GM19240 (cell line): Measurements from ENCODE around the gene UFSP2.

Source experiments
- DNase-seq: peaks from one replicate; pipeline ENCODE4 v3.0.0; 2011; ENCODE audit warnings: low spot score; ENCODE audit not compliant: insufficient read length

UFSP2 gene, protein sequence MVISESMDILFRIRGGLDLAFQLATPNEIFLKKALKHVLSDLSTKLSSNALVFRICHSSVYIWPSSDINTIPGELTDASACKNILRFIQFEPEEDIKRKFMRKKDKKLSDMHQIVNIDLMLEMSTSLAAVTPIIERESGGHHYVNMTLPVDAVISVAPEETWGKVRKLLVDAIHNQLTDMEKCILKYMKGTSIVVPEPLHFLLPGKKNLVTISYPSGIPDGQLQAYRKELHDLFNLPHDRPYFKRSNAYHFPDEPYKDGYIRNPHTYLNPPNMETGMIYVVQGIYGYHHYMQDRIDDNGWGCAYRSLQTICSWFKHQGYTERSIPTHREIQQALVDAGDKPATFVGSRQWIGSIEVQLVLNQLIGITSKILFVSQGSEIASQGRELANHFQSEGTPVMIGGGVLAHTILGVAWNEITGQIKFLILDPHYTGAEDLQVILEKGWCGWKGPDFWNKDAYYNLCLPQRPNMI

GRCh38 chr4:185425647-185426352 is at the start of gene UFSP2:
Gene UFSP2, minus strand, starts transcription at chr4:185425964. Its CDS starts 96 bp downstream, at chr4:185425868.
- DNase-seq: peak; percentile 43

GRCh38 chr4:185473247-185473646 is 47.5 kb upstream of the UFSP2 start:
- DNase-seq: no peak

GRCh38 chr4:185472103-185472542 is 46.4 kb upstream of the UFSP2 start:
- DNase-seq: no peak

DNA sequence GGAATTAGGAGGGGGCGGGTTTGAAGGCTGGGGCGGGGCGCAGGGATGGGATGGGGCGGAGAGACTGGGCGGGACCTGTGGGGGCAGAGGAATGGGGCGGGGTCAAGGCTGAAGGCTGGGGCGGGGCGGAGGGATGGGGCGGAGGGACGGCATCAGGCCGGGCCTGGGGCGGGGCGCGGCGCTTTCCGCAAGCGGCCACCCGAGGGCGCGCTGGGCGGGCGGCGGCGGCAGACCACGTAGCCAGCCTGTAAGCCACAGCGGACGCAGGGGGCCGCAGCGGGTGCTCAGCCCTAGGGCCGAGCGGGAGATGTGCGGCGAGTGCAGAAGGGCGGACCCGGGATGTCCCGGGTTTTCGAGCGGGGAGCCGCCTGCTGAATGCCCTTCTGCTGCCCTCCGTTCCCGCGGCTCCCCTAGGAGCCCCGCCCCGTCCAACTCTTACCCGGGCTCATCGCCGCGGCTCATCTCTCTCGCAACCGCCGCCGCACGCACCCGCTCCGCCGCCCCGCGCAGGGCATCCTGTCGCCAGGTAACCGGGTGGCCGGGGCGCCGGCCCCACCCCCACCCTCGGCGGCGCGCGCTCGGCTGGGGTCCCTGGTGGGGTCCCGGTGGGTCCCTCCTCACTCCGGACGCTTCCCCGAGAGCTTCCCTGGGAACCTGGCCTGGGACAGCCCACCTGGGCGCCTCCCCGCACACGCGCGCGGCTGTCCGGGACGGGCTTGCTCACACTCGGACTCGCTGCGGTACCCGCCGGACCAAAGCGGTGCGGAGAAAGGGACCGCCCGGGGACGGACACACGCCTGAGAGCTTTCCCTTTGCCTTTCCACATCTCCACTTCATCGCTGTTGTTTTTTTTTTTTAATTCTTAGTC is 45.7 kb upstream of the UFSP2 start, which contains the start of gene CCDC110:
CCDC110 (minus strand) TSS at position 499 of the 868 bp plus-strand sequence; CDS start at position 449, 50 bp downstream.
- DNase-seq: peak; percentile 69

DNA sequence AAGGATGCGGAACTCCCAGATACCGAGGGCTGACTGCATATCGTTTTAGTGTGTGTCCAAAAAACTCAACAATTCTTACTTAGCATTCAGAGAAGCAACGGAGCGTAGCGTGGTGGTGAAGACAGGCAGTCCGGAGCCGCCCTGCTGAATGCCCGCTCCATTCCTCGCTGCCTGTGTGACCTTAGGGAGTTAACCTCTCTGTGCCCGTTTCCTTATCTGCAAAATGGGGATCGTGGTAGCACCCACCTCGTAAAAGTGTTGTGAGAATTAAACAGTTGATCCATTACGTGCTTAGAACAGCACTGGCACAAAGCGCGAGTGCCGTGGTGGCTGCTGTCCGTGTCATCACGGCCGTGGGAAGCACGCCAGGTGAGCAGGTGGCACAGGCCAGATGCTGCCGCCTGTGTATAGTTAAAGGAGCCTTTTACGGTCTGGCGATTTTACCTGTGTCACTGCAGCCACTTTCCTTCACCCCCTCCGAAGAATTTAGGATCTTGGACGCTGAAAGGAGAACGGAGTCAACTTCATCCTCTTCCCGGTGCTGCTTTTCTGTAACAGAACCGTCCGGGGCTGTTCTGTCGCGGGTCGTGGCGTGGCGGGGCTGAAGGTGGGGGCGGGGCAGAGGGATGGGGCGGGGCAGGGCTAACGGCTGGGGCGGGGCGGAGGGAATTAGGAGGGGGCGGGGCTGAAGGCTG is 44.9 kb upstream of the UFSP2 start:
- DNase-seq: no peak

DNA sequence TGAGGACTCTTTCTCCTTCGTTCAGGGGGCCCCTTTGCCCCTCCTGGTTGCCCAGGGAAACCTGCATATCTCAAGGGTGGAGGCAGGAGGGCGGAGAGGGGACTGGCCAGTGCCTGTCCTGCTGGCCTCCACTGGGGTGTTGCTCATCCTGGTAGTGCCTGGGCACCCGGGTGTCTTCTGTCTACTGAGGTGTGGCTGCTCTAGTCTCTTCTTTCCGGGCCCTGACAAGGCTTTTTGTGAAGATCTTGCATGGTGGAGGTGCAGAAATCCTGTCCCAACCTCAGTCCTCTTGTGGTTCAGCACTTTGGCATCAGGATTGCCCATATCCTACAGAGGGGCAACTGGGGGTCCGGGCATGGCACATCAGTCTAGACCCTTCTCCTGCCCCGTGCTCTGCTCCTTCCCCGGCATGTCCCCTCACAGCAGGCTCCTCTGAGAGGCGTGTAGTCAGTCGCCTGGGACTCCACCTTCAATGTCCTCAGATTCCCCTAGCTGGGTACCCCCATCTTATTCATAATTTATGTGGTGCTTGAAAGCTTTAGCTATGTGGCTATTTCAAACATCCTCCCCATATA is 43.9 kb upstream of the UFSP2 start:
- DNase-seq: no peak

GRCh38 chr4:185468999-185469398 is 43.2 kb upstream of the UFSP2 start:
- no peak for DNase-seq

DNA sequence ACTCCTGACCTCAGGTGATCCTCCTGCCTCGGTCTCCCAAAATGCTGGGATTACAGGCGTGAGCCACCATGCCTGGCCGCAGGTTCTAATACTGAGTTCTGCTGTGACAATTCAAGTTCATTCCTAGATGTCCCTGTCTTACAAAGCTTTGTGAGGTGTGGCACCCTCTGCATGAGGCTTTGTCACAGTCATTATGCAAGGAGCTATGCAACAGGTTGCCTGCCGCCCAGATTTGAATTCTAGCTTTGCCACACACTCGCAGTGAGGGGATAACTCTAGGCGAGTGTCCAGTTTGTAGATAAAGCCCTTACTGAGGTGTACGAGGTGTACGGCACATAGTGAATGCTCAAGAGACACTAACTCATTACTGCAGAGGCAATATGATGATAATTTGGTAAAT is 42.2 kb upstream of the UFSP2 start:
- DNase-seq: no peak

DNA sequence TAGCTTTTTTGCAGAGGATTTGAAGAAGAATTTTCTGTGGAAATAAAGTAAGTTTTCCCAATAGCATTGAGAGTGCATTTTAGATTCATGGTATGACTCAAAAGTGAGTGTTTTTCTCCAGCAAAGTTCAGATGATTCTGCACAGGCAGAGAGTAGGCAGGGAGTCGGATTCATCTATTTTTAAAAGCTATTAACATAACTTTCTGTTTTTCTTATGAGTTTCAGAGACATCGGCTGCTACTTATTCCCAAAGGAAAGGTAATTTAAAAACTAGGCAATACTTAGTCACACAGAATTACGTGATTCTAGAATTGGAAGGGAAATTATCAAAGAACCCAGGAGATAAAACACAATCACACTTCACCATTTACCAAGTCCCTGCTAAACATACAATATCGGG is 41.3 kb upstream of the UFSP2 start:
- DNase-seq: no peak

GRCh38 chr4:185465707-185466106 is 39.9 kb upstream of the UFSP2 start:
- DNase-seq: no peak

DNA sequence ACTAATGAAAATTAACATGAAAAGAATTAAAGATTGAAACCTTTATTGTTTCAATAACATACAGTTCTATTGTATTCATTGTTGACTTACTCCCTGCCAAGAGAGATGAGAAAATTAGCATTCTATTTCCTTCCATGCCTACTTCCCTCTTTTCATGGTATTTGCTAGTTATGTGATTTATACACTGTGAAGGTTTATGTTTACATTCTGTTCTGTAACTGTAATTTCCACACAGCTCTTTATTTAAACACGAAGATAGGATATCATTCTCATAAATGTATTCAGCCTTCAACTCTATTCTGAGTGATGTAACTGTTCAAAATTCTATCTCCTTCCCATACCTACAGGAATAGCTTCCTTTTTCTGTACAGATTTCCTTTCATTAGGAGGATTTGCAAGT is 39.1 kb upstream of the UFSP2 start:
- no peak for DNase-seq

DNA sequence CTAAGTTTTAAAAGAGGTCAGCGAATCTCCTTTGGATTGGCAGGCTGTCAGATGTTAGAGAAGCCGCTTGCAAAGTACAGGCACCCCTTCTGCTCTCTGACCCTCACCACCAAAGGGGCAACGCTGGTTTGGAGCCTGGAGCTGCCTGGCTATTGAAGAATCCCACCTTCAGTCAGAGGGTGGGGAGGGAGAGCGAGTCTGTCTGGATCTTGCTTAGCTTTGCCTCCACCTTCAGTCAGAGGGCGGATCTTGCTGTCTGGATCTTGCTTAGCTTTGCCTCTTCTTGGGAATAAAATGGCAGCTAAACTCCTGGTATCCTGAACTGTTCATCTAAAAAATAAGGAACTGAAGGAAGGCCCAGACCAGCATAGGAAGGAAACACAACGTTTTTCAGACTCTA is 38.4 kb upstream of the UFSP2 start:
- DNase-seq: no peak

DNA sequence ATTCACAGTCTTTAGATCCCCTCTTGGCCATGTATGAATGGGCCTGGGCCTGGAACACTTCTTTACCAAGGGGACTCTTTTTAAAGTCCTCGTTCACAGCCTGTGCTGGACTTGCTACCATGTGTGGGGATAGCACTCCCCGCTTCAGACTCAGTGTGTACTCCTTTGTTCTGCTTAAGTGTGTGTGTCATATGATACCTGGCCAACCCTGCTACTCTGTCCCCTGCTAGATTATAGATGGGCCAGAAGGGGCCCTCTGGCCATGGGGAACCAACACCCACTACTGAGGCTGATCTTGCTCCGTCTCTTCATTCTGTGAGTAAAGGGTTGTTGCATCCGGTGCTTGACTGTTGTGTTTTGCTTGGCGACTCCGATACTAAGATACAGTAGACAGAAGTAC is 37.8 kb upstream of the UFSP2 start:
- no peak for DNase-seq

DNA sequence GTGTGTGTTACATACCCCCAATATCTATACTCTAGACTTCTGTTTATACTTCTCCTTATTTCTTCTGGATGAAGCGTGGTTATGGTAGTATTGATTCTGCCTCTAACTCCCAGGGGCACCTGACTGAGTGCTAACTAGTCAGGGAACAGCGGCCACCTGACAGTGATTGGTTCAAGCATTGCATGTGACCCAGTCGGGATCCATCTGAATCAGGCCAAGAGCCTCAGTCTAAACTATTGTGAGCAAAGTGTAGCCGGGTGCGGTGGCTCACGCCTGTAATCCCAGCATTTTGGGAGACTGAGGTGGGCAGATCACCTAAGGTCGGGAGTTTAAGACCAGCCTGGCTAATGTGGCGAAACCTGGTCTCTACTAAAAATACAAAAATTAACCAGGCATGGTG is 35.8 kb upstream of the UFSP2 start:
- DNase-seq: no peak

GRCh38 chr4:185457136-185457535 is 31.4 kb upstream of the UFSP2 start:
- DNase-seq: no peak

DNA sequence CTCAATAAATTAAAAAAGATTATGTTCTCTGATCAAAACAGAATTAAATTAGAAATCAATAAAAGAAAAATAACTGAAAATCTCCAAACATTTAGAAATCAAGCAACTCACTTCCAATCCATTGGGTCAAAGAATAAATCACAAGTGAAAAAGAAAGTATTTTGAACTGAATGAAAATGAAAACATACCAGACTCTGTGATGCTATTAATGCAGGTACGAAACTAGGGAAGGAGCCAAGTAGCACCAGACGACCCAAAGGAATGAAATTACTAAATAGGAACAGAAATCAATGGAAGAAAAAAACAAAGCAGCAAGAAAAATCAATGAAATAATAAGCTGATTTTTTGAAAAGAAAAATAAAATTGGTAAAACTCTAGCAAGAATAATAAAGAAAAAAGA is 30.4 kb upstream of the UFSP2 start:
- DNase-seq: no peak

GRCh38 chr4:185445209-185445608 is 19.4 kb upstream of the UFSP2 start:
- DNase-seq: no peak

DNA sequence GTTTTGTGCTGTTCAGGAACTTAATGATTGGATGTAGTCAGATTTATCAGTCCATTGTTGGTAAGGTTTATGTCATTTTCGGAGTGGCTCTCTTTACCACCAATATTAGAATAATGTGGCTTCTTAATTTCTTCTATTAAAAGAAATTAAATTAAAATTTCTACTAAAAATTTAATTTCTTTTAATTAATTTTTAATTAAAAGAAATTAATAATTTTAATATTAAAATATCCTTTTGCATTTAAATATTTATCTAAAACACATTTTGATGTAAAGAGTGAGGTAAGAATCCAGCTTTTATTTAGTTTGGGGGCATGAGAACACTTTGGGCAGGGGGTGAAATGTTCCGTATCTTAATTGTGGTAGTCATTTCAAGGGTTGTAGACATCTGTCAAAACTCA is 15.7 kb upstream of the UFSP2 start:
- no peak for DNase-seq

GRCh38 chr4:185437809-185438208 is 12.0 kb upstream of the UFSP2 start:
- no peak for DNase-seq

- no peak for DNase-seq
Measured at GRCh38 chr4:185435466-185435865, 9.7 kb upstream of the UFSP2 start.

DNA sequence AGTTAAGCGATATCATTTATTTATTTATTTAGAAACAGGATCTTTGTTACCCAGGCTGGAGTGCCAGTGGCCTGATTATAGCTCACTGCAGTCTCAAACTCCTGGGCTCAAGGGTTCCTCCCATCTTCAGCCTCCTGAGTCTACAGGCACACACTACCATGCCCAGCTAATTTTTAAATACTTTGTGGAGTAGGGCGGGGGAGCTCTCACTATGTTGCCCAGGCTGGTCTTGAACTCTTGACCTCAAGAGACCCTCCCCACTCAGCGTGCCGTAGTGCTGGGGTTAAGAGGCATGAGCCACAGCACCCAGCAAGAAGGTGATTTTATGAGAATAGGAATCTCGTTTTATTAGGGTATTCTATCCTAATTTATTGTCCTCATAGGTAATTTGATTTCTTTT is 3.9 kb upstream of the UFSP2 start:
- no peak for DNase-seq
